GM18499 (cell line): ENCODE results near the gene BLOC1S2.
"Not testable (repeated sequence)": the region's sequence is repeated elsewhere in the genome, so short reads cannot be mapped to it uniquely, and the experiment has no call there.

ENCODE experiments used
- ATAC-seq: cut with Tn5 transposase; IDR thresholded peaks from one replicate; pipeline ENCODE4 v1.9.1; 2021; ENCODE audit warnings: moderate number of reproducible peaks; ENCODE audit not compliant: insufficient read depth, unreplicated experiment

BLOC1S2 gene

DNA sequence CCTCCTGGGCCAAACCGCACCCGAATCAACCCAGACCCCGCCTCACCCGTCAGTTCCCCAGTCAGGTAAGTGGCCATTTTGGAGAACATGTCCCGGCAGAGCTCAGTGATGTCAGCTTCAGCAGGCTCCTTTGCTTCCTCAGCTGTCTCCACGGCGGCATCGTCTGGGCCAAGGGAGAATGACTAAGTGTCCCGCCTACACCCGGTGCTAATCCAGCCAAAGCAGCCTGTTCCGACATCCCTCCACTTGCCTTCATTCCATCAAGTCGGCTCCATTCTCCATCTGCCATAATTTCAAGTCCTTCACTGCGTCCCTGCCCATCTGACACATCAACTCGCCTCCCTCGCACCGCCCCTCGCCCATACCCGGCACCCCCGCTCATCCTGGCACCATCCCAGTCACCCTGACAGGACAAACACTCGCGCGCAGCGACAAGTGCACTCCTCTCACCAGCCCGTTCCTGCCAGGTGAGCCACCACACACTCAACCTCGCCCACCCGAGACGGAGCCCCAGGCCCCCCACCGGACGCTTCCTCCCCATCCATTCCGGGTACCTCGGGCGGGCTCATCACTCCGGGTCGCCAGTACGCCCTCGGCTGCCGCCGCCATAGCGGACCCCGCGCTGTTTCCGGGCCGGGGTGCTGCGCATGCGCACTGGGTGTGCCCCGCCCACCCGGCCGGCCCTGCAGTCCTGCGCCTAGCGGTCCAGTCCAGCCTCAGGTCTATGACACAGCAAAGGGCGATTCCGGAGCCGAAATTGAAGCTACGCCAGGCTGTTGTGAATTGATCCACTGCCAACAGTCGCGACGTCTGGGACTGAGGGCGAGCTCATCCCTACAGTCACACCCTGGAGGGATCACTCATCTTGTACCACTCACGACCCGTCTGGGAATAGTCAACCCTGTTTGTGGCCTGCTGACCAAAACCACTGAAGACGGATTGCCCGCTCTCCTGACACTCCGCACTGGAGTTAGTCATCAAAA lies at the start of gene BLOC1S2:
TSS of gene BLOC1S2 (minus strand) at position 630 of the 983 bp plus-strand sequence. CDS start at position 609, 21 bp downstream.
- peak; percentile 53 for ATAC-seq

DNA sequence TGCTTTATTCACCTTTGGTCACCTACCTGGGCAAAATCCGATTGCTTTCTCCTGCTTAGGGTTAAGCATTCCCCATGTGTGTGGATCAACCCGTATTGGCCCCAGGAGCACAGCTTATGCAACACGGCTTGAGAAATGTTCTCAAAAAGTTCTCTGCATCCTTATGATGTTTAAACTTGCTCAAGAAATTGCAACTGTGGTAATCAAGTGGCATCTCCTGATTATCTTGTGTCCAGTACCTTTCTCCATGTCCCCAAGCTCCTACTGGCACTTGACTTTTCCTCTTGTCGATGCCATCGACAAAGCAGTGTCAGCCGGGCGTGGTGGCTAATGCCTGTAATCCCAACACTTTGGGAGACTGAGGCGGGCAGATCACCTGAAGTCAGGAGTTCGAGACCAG lies 48.3 kb upstream of the BLOC1S2 start:
- no peak for ATAC-seq

DNA sequence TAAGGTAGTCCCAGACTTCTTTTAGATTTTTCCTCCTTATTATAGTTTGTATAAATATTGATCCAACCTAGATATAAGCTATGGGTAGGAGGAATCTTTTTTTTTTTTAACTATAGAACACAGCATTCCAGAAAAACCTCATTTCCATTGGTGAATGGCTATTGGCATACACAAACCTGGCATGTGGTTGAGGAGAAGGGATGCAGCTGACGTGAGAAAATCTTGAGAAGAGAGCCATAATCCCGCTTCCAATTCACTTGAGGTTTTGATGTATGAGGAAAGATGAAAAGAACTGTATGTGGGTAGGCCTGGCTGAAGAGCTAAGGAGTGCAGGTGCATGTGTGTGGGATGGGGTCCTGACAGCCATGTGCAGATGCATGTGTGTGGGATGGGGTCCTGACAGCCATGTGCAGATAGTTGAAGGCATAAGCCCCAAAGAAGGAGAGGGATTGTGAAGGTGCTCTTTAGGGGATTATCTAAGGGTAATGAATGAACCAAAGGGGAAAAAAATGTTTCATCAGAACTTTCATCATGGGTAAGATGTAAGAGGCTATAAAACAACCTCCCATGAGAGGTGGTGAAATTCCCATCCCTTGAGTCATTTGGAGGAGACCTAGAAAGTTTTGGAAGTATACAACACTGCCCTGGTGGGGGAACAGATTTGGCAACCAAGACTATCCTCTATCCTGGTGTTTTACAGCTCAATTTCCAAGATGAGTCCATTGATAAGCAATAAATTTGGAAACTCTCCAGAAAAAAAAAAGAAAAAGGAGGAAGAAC lies 47.4 kb upstream of the BLOC1S2 start:
- no peak for ATAC-seq

DNA sequence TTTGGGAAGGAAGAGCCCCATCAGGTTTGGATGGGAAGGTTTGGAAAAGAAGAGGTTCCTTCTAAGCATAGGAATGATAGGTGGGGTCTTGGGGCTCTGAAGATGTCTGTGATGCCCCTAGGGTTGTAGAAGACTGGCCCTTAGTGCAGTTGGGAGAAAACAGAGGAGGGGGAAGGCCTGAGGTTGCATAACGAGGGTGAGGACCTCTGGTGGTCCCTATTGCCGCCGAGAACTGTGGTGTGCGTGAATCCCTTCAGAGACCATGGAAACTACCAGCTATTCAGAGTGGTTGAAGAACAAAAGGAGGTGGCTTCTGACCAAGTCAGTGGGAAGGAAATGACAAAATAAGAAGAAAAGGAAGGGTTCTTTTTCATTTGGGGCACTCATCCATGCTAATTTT lies 46.6 kb upstream of the BLOC1S2 start:
- no peak for ATAC-seq

DNA sequence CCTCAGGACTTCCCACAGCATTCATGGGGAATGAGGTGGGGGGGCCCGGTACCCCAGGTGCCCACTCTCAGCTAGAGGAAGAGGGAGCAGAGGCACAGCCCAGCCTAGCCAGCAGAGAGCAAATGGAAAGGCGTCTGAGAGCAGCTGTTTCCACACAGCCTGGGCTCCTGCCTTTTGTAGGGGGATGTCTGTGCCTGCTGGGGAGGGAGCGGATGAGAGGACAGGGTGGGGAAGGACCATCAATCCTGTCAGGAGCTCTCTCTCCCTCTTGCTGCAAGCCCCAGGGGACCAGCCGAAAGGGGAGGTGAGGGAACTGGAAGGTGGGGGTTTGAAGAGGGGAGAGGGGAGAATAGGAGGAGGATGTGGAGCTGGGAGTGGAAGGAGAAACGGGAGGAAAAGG lies 43.6 kb upstream of the BLOC1S2 start, which contains the start of gene PKD2L1:
TSS of gene PKD2L1 (minus strand) at position 150 of the 400 bp plus-strand sequence. CDS start at position 25, 125 bp downstream.
- ATAC-seq, result no peak

DNA sequence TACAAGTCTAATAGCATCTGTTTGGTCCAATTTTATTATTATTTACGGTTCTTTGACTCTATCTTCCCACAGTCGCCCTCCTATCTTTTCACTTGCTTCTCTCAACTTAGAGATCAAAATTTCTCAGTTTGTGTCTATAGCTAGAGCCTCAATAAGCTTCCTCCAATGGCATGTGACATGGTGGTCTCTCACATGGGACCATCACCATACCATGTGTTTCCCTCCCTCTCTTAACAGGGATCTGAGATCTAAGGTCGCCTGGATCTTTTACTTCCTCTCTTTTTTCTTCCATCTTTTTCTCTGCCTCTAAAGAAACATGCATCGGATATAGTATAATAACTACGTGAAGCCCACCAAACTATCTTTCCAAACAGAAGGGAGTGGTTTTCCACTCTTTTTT lies 41.7 kb upstream of the BLOC1S2 start:
- no peak for ATAC-seq

DNA sequence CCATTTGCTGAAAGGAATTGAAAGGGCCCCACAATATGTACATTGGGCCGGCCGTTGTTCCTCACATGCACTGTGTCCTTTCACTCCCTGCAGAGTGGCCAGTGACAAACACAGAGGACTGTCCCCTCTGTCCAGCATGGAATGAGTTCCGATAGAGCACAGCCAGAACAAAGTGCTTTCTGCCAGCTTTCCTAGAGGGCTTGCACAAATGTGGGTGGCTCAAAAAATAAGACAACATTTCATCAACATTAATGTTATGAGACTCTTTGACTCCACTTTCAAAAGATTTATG lies 41.2 kb upstream of the BLOC1S2 start:
- ATAC-seq, result no peak

- ATAC-seq, result peak; percentile 94
These were observed 40.7 kb upstream of the BLOC1S2 start for GRCh38 chr10:100327007-100327717.

GRCh38 chr10:100325158-100325557 lies 38.7 kb upstream of the BLOC1S2 start:
- ATAC-seq, result no peak

DNA sequence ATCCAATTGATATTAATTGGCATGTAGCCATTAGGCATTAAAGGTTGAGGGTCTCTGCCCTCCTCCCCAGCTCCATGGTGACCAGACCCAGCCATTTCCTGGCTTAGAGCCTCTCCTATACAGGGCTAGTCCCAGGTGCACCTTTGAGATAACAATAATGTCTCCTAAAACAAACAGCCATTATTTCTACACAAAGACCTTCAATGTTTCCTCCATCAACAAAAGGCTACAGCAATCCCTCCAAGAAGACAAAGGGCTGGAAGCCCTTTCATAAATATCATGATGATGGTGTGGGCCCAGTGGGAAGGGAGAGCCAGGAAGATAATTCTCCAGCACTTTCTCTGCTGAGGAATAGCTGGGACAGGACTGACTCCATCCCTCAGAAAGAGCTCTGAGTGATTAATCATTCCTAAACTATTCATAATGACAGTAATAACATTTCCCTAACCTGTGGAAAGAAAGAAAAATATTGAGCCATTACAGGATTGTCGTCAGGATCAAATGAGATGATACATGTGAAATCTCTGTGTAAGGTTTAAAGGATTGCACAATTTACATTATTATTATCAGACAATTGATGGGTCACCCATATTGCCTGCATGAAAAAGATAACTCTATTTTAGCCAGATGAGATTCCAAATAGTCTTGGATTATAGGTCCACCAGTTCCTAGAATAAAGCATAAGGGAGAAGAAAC lies 33.4 kb upstream of the BLOC1S2 start:
- no peak for ATAC-seq

GRCh38 chr10:100318207-100318606 lies 31.7 kb upstream of the BLOC1S2 start:
- ATAC-seq, result no peak

GRCh38 chr10:100315615-100316014 lies 29.1 kb upstream of the BLOC1S2 start:
- no peak for ATAC-seq

DNA sequence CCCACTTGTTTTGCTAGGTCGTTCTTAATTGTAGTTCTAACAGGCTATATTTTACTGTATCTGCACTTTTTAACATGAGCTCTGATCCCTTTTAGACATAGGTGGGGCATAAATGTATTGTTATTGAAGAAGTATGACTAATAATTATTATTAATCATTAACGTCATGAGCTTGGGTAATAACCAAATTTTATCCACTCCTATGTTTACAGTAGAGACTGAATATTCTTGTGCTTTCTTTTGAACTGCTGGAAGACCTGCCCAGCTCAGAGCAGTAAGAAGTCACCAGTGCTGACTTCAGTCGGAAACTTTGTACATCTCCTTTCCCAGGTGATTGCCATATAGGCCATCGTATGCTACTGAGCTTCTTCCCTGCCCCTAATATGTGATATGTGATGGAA lies 24.8 kb upstream of the BLOC1S2 start:
- ATAC-seq, result no peak

DNA sequence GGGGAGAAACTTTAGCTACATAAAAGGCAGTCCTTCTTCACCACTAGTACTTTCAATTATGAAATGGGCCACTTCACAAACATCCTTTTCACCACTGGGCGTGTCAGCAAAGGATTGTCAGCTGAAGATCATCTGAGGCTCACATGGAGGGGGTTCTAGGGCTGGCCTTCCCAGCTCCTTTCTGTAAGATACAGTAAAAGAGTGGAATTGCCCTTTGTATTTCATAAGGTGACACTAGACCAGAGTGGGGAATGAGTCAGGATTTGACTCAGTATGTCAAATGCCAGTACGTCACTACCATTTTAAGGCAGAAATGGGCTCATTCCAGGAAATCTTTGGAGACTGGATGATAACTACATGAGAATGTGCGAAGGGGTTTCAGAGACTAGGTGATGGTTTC lies 21.2 kb upstream of the BLOC1S2 start:
- no peak for ATAC-seq

GRCh38 chr10:100306861-100307260 lies 20.4 kb upstream of the BLOC1S2 start:
- no peak for ATAC-seq

DNA sequence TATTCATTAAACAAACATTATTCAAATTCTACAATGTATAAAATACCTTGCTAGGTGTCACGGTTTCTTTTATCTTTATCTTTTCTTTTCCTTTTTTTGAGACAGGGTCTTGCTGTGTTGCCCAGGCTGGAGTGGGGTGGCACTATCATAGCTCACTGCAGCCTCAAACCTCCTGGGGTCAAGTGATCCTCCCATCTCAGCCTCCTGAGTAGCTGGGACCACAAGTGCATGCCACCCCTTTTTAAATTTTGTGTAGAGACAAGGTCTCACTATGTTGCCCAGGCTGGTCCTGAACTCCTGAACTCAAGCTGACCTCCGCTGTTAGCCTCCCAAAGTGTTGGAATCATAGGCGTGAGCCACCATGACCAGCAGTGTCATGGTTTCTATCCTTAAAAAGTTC lies 17.9 kb upstream of the BLOC1S2 start:
- no peak for ATAC-seq

DNA sequence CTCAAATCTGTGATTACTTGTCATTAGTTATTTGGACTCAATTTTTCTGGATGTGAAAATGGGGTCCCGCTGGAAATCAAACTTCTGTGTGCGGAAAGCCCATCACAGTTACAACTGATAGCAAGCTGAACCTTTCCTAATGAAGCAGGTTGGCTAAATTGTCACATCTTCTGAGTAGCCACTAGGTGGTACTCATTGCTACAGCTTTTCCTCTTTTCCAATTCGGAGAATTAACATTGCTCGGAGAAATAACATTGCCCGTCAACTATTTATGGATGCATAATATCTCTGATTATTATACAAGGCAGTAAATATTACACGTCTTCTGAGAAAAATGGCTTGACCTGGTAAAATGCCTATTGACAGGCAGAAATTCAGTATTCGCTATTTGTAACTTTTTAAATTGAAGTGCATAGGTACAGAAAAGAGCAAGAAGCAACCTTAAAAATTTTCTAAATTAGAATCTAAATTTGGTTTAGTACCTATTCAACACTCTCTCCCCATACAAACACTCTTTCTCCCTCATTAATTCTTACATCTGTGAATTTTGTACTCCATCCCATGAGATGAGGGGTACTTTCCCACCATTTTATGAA lies 17.3 kb upstream of the BLOC1S2 start:
- no peak for ATAC-seq

DNA sequence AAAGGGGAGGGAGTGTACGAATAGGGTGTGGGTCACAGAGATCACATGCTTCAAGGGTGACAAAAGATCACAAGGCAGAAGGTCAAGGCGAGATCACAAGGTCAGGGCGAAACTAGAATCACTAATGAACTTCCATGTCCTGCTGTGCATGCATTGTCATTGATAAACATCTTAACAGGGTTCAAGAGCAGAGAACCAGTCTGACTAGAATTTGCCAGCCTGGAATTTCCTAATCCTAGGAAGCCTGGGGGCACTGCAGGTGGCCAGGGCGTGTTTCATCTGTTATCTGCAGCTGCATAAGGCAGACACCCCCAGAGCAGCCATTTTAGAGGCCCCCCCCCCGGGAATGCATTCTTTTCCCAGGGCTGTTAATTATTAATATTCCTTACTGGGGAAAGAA lies 14.6 kb upstream of the BLOC1S2 start:
- not testable (repeated sequence) for ATAC-seq

GRCh38 chr10:100297242-100297641 lies 10.8 kb upstream of the BLOC1S2 start:
- ATAC-seq, result no peak

- no peak for ATAC-seq
These were observed 6.6 kb upstream of the BLOC1S2 start for GRCh38 chr10:100293066-100293465.
